A549 (cell line): ENCODE results near the gene TEC. TPM values are rescaled to one million over a fixed set of nuclear protein-coding genes. Genes with fewer than 3 reads are reported as not detected.

ENCODE experiments used
- ATAC-seq, 2 experiments: fragments of 200-7000 bp in 1 of 2; fragments of >200 bp in 1 of 2; cut with Nextera tagmentation in 1 of 2; cut with Tn5 transposase in 1 of 2; 3 replicates each; pipeline versions ENCODE4 v1.8.0 to v1.9.1; 2018 to 2020; ENCODE audit warnings: mild to moderate bottlenecking in 1 of 2, moderate library complexity in 1 of 2
- CTCF ChIA-PET: fragments of 300-600 bp; sonication (Branson Sonifier 250); formaldehyde crosslinking; extraction: SDS; loops from one replicate; lab custom pipeline; 2021; ENCODE audit warnings: antibody characterized with exemption, inconsistent platforms; lab: Yijun Ruan, JAX
- POLR2A ChIA-PET: fragments of 350-600 bp; formaldehyde crosslinking; extraction: SDS; loops from one replicate; lab custom pipeline; 2021; ENCODE audit warnings: antibody characterized with exemption, inconsistent platforms; lab: Yijun Ruan, JAX
- DNase-seq, 2 experiments: peaks; one replicate each; pipeline versions ENCODE4 v3.0.0 to v3.0.0-alpha.2; 2011 to 2016; ENCODE audit warnings: low read depth in 1 of 2, low spot score in 1 of 2
- FAIRE-seq: peaks from 2 replicates; lab custom pipeline; 2011; peaks lifted over from hg19 to GRCh38; lab: Jason Lieb, UNC
- H3K27ac ChIP-seq, 2 experiments: fragments of >200 bp; sonication (Bioruptor Twin); formaldehyde crosslinking; 3 replicates each; pipeline ENCODE4 v1.5.1; 2016 to 2017
- H3K4me1 ChIP-seq: fragments of >200 bp; sonication (Bioruptor Twin); formaldehyde crosslinking; 3 replicates; pipeline ENCODE4 v1.6.1; 2016
- H3K4me2 ChIP-seq: fragments of >200 bp; sonication (Bioruptor Twin); formaldehyde crosslinking; 3 replicates; pipeline ENCODE4 v1.6.1; 2016
- H3K4me3 ChIP-seq: fragments of >200 bp; sonication (Bioruptor Twin); formaldehyde crosslinking; 3 replicates; pipeline ENCODE4 v1.5.1; 2016
- H3K9me3 ChIP-seq: fragments of >200 bp; sonication (Bioruptor Twin); formaldehyde crosslinking; 3 replicates; pipeline ENCODE4 v1.6.1; 2016
- CHD2 ChIP-seq: fragments of 150-350 bp; IDR thresholded peaks from 2 replicates; pipeline ENCODE4 v1.6.1; 2014; ENCODE audit warnings: low read length; ENCODE audit not compliant: partially characterized antibody
- CHD4 ChIP-seq: fragments of 200-600 bp; sonication (generic); IDR thresholded peaks from 2 replicates; pipeline ENCODE4 v1.6.1; 2016; ENCODE audit warnings: antibody characterized with exemption, mild to moderate bottlenecking, borderline replicate concordance
- CTCF ChIP-seq: fragments of >200 bp; sonication (Bioruptor Twin); formaldehyde crosslinking; IDR thresholded peaks from 3 replicates; pipeline ENCODE4 v1.5.1; 2016
- EHF ChIP-seq: fragments of 250-450 bp; sonication (Bioruptor Pico); IDR thresholded peaks from 2 replicates; pipeline ENCODE4 v1.5.0; 2020; ENCODE audit warnings: mild to moderate bottlenecking
- FOSL2 ChIP-seq, 2 experiments: fragments of 450-650 bp in 1 of 2; fragments of >200 bp in 1 of 2; sonication (Bioruptor Twin) in 1 of 2; formaldehyde crosslinking; IDR thresholded peaks; 2 replicates each; pipeline versions ENCODE4 v1.5.0 to v1.6.1; 2016 to 2020; ENCODE audit warnings: mild to moderate bottlenecking in 1 of 2, moderate library complexity in 1 of 2
- HDAC2 ChIP-seq: fragments of 200-600 bp; sonication (generic); IDR thresholded peaks from 2 replicates; pipeline ENCODE4 v1.6.1; 2016
- HOXA7 ChIP-seq: fragments of 250-450 bp; sonication (Bioruptor Pico); IDR thresholded peaks from 2 replicates; pipeline ENCODE4 v1.5.0; 2020; ENCODE audit warnings: mild to moderate bottlenecking, moderate library complexity
- HOXB13 ChIP-seq: fragments of 250-450 bp; sonication (Bioruptor Pico); IDR thresholded peaks from 2 replicates; pipeline ENCODE4 v1.5.0; 2020; ENCODE audit warnings: low read depth, mild to moderate bottlenecking, moderate library complexity
- MYC ChIP-seq: IDR thresholded peaks from 2 replicates; pipeline ENCODE4 v1.6.1; 2012; ENCODE audit warnings: mild to moderate bottlenecking, inconsistent platforms, low read length, improper control_type of control experiment, borderline replicate concordance
- POLR2AphosphoS2 ChIP-seq: conservative IDR thresholded peaks from 2 replicates; pipeline ENCODE4 v1.6.1; 2012; ENCODE audit warnings: low read length, improper control_type of control experiment, inconsistent platforms
- RAD21 ChIP-seq, 2 experiments: fragments of >200 bp in 1 of 2; sonication (Bioruptor Twin) in 1 of 2; formaldehyde crosslinking in 1 of 2; IDR thresholded peaks in 1 of 2; conservative IDR thresholded peaks in 1 of 2; 2 replicates in 1 of 2; 3 replicates in 1 of 2; pipeline ENCODE4 v1.6.1; 2012 to 2018; ENCODE audit warnings: inconsistent platforms in 1 of 2
- RARB ChIP-seq: fragments of 250-450 bp; sonication (Bioruptor Pico); IDR thresholded peaks from 2 replicates; pipeline ENCODE4 v1.8.0; 2021; ENCODE audit warnings: mild to moderate bottlenecking, moderate library complexity
- RCOR1 ChIP-seq: fragments of 150-350 bp; IDR thresholded peaks from 2 replicates; pipeline ENCODE4 v1.6.1; 2014; ENCODE audit warnings: antibody characterized with exemption, low read length, low read depth
- REST ChIP-seq: fragments of 200-600 bp; sonication (generic); IDR thresholded peaks from 2 replicates; pipeline ENCODE4 v1.6.1; 2016; ENCODE audit warnings: antibody characterized with exemption, mild to moderate bottlenecking, moderate library complexity
- SREBF2 ChIP-seq: fragments of 450-650 bp; IDR thresholded peaks from 2 replicates; pipeline ENCODE4 v1.6.1; 2014; ENCODE audit warnings: mild to moderate bottlenecking, moderate library complexity
- TP53 ChIP-seq: fragments of 250-450 bp; sonication (Bioruptor Pico); IDR thresholded peaks from 2 replicates; pipeline ENCODE4 v1.5.0; 2021; ENCODE audit warnings: mild to moderate bottlenecking, moderate library complexity
- ZC3H11A ChIP-seq: fragments of 450-650 bp; IDR thresholded peaks from 2 replicates; pipeline ENCODE4 v1.6.1; 2014; ENCODE audit warnings: antibody characterized with exemption, mild to moderate bottlenecking
- WGBS: methylation state at CpG from one replicate; pipeline ENCODE4 v1.1.6; 2017; ENCODE audit errors: missing lambda C conversion rate; 5-methylcytosine and 5-hydroxymethylcytosine counted together
- polyA plus RNA-seq, 4 experiments: library from polyadenylated mRNA; depleted of rRNA in 3 of 4; stranded (reverse); fragments of >200 nt; fragmentation: RNase III in 1 of 4; extraction: RNeasy Plus Mini Kit Qiagen cat#74134 plus additional on column Dnase treatment in 1 of 4; gene quantifications; 2 replicates in 3 of 4; 3 replicates in 1 of 4; pipeline ENCODE4 v1.2.3, GENCODE V29; 2011 to 2017
- TF ChIP-seq, protein P1 (sequence below): fragments of 450-650 bp; IDR thresholded peaks from 2 replicates; pipeline ENCODE4 v1.6.1; 2014; ENCODE audit warnings: antibody characterized with exemption
- TF ChIP-seq, protein P2 (sequence below): IDR thresholded peaks from 2 replicates; pipeline ENCODE4 v1.6.1; 2012
- TF ChIP-seq, protein P3 (sequence below): IDR thresholded peaks from 2 replicates; pipeline ENCODE4 v1.6.1; 2012

TEC gene
- polyA plus RNA-seq, 2 of the 4 experiments (the other 2 are of a cell fraction) = 1.2 to 1.6 TPM

DNA sequence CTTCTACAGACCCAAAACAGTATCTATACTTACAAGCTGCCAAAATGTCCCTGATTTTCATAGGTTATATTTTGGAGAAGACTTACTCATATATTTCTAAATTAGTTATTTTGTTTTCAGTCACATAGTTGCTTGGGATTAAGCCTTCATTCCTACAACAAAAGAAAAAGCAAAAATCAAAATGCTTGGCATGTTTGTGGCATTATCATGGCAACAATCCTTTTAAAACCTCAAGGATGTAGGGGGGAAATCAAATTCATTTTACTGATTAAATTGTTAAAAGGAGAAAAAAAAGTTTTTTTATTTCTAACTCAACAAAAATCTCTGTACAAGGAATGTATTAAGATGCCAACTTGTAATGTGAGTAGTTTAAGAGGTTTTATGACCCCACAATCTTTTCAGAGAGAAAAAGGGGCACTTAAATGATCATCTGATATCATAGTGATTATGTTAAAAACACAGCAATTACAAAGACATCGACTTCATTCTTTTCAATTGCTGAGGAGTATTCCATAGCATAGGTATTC is 159.1 kb downstream of the TEC start:
- no peak for DNase-seq
- FAIRE-seq = no peak
- ChIA-PET POLR2A (no interaction called here), CTCF (interaction anchor here (1.9 kb wide), 1 partner anchor 17 kb away, joined by 9 read pairs; no protein-coding TSS in a partner anchor)
- H3K4me2 ChIP-seq = no peak overlapping the region
- no peaks in the 10 kb centered on the region for H3K4me1 ChIP-seq
- 5% methylated on average over 1 of the region's 1 CpG for WGBS
- ATAC-seq = no peak
- TF ChIP-seq SREBF2 (no peak), REST (no peak), HOXB13 (CRISPR knock-in tag) (no peak), TP53 (no peak), RARB (no peak), FOSL2 (IDR thresholded peaks at IDR 0.05) (no peak), FOSL2 (CRISPR knock-in tag; IDR thresholded peaks at IDR 0.05) (no peak), HOXA7 (CRISPR knock-in tag) (no peak), MYC (no peak), RCOR1 (no peak), EHF (CRISPR knock-in tag) (no peak), POLR2AphosphoS2 (no peak), CHD2 (no peak), CTCF (no peak), HDAC2 (no peak), ZC3H11A (no peak), RAD21 (conservative IDR thresholded peaks at IDR 0.05 in 1 of 2, IDR thresholded peaks at IDR 0.05 in 1 of 2) (no peak), CHD4 (no peak)
- TF ChIP-seq, protein P1, sequence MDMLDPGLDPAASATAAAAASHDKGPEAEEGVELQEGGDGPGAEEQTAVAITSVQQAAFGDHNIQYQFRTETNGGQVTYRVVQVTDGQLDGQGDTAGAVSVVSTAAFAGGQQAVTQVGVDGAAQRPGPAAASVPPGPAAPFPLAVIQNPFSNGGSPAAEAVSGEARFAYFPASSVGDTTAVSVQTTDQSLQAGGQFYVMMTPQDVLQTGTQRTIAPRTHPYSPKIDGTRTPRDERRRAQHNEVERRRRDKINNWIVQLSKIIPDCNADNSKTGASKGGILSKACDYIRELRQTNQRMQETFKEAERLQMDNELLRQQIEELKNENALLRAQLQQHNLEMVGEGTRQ = no peak
- TF ChIP-seq, protein P2, sequence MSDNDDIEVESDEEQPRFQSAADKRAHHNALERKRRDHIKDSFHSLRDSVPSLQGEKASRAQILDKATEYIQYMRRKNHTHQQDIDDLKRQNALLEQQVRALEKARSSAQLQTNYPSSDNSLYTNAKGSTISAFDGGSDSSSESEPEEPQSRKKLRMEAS = no peak
- TF ChIP-seq, protein P3, sequence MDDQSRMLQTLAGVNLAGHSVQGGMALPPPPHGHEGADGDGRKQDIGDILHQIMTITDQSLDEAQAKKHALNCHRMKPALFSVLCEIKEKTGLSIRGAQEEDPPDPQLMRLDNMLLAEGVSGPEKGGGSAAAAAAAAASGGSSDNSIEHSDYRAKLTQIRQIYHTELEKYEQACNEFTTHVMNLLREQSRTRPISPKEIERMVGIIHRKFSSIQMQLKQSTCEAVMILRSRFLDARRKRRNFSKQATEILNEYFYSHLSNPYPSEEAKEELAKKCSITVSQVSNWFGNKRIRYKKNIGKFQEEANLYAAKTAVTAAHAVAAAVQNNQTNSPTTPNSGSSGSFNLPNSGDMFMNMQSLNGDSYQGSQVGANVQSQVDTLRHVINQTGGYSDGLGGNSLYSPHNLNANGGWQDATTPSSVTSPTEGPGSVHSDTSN = no peak
- H3K27ac ChIP-seq = no peak overlapping the region
- no peak overlapping the region for H3K4me3 ChIP-seq
- no peaks in the 10 kb centered on the region for H3K9me3 ChIP-seq
